ENCODE results near the gene RASSF8. TPM values are rescaled to one million over a fixed set of nuclear protein-coding genes. Genes with fewer than 3 reads are reported as not detected.
A peak's percentile ranks its signal among the peaks of the same experiment; 100 is the strongest.

RASSF8 gene
- total RNA-seq, 1 experiment from 2014 or later, result 9.2 TPM

- Histone ChIP-seq H3K4me1 (ENCODE audit: control insufficient read depth in 1 of 2, insufficient read depth in 2 of 2, low read length in 2 of 2) (peaks cover 0 to 5% of the 10 kb centered on the region in 2 experiments; a peak in 1 of 4 replicates), H3K4me2 (ENCODE audit: low read length) (peak overlapping the region; percentile 46), H2AFZ (ENCODE audit: low read depth, low read length, poor library complexity, severe bottlenecking) (no peak overlapping the region), H3K4me3 (replicated peaks in 1 of 2; ENCODE audit: low read depth in 1 of 2, low read length in 2 of 2) (no peak overlapping the region), H3K9me2 (ENCODE audit: insufficient read depth) (no peaks in the 10 kb centered on the region), H3K36me3 (ENCODE audit: control insufficient read depth in 1 of 2, insufficient read depth in 2 of 2, low read length in 2 of 2) (no peaks in the 10 kb centered on the region), H3K79me2 (ENCODE audit: insufficient read depth, low read length) (no peaks in the 10 kb centered on the region), H3K9ac (ENCODE audit: low read length) (no peak overlapping the region), H3K9me3 (ENCODE audit: control insufficient read depth in 1 of 2, insufficient read depth in 1 of 2, low read depth in 1 of 2, low read length in 2 of 2) (no peaks in the 10 kb centered on the region), H3K27ac (ENCODE audit: low read depth, low read length) (no peak overlapping the region), H4K20me1 (ENCODE audit: insufficient read depth) (no peaks in the 10 kb centered on the region), H3K27me3 (ENCODE audit: insufficient read depth, low read length) (no peaks in the 10 kb centered on the region)
- ChIA-PET CTCF (interaction anchor here (2.1 kb wide), 1 partner anchor 581 kb away, joined by 5 read pairs; no protein-coding TSS in a partner anchor), POLR2A (no interaction called here), RAD21 (ENCODE audit: low non-redundant PET in 1 of 2, low total read pairs in 2 of 2, uncharacterized antibody in 2 of 2, unreplicated experiment in 2 of 2) (no interaction called here)
- TF ChIP-seq FOSL1 (IDR thresholded peaks at IDR 0.05; ENCODE audit: low read depth) (no peak), RAD21 (IDR thresholded peaks at IDR 0.05; ENCODE audit: low read depth) (peak; percentile 75)
- TF ChIP-seq, protein P1, sequence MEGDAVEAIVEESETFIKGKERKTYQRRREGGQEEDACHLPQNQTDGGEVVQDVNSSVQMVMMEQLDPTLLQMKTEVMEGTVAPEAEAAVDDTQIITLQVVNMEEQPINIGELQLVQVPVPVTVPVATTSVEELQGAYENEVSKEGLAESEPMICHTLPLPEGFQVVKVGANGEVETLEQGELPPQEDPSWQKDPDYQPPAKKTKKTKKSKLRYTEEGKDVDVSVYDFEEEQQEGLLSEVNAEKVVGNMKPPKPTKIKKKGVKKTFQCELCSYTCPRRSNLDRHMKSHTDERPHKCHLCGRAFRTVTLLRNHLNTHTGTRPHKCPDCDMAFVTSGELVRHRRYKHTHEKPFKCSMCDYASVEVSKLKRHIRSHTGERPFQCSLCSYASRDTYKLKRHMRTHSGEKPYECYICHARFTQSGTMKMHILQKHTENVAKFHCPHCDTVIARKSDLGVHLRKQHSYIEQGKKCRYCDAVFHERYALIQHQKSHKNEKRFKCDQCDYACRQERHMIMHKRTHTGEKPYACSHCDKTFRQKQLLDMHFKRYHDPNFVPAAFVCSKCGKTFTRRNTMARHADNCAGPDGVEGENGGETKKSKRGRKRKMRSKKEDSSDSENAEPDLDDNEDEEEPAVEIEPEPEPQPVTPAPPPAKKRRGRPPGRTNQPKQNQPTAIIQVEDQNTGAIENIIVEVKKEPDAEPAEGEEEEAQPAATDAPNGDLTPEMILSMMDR (IDR thresholded peaks at IDR 0.05 in 2 of 3, conservative IDR thresholded peaks at IDR 0.05 in 1 of 3; ENCODE audit: borderline replicate concordance in 1 of 3, insufficient read depth in 1 of 3, low read depth in 2 of 3, low read length in 2 of 3), result peak; percentile 42 to 84 (median 79); a peak in 5 of 6 replicates
- no TSS peak for BruUV-seq (replicated peaks)
- intact Hi-C loops (cut with micrococcal nuclease), result loop anchor here (10.0 kb wide), 1 partner anchor 433 kb away; no protein-coding TSS in a partner anchor
- peak; percentile 63 for ATAC-seq
- DNase-seq (ENCODE audit: low read depth, low spot score), result peak; percentile 27
These were observed 59.2 kb downstream of the RASSF8 start for GRCh38 chr12:26017484-26018211.

GRCh38 chr12:26018926-26019325 is 60.4 kb downstream of the RASSF8 start:
- Histone ChIP-seq H3K27ac (ENCODE audit: low read depth, low read length) (no peak overlapping the region), H2AFZ (ENCODE audit: low read depth, low read length, poor library complexity, severe bottlenecking) (no peak overlapping the region), H4K20me1 (ENCODE audit: insufficient read depth) (no peaks in the 10 kb centered on the region), H3K9me3 (ENCODE audit: control insufficient read depth in 1 of 2, insufficient read depth in 1 of 2, low read depth in 1 of 2, low read length in 2 of 2) (no peaks in the 10 kb centered on the region), H3K36me3 (ENCODE audit: control insufficient read depth in 1 of 2, insufficient read depth in 2 of 2, low read length in 2 of 2) (no peaks in the 10 kb centered on the region), H3K4me2 (ENCODE audit: low read length) (no peak overlapping the region), H3K4me1 (ENCODE audit: control insufficient read depth in 1 of 2, insufficient read depth in 2 of 2, low read length in 2 of 2) (peaks cover 0 to 5% of the 10 kb centered on the region in 2 experiments; a peak in 1 of 4 replicates), H3K79me2 (ENCODE audit: insufficient read depth, low read length) (no peaks in the 10 kb centered on the region), H3K4me3 (replicated peaks in 1 of 2; ENCODE audit: low read depth in 1 of 2, low read length in 2 of 2) (no peak overlapping the region), H3K27me3 (ENCODE audit: insufficient read depth, low read length) (no peaks in the 10 kb centered on the region), H3K9ac (ENCODE audit: low read length) (no peak overlapping the region), H3K9me2 (ENCODE audit: insufficient read depth) (no peaks in the 10 kb centered on the region)
- DNase-seq (ENCODE audit: low read depth, low spot score) (no peak), ATAC-seq (no peak)
- ChIA-PET POLR2A (no interaction called here), CTCF (no interaction called here), RAD21 (ENCODE audit: low non-redundant PET in 1 of 2, low total read pairs in 2 of 2, uncharacterized antibody in 2 of 2, unreplicated experiment in 2 of 2) (no interaction called here)
- no TSS peak for BruUV-seq (replicated peaks)
- intact Hi-C loops (cut with micrococcal nuclease), result loop anchor here (10.0 kb wide), 1 partner anchor 434 kb away; no protein-coding TSS in a partner anchor
- TF ChIP-seq ZFX (IDR thresholded peaks at IDR 0.05), result no peak
- TF ChIP-seq FOSL1 (IDR thresholded peaks at IDR 0.05; ENCODE audit: low read depth), result no peak
- TF ChIP-seq POLR2AphosphoS5 (IDR thresholded peaks at IDR 0.05; ENCODE audit: low read depth, low read length), result no peak
- TF ChIP-seq, protein P1 (IDR thresholded peaks at IDR 0.05 in 2 of 3, conservative IDR thresholded peaks at IDR 0.05 in 1 of 3; ENCODE audit: borderline replicate concordance in 1 of 3, insufficient read depth in 1 of 3, low read depth in 2 of 3, low read length in 2 of 3), result no peak
- no peak for TF ChIP-seq YY1 (IDR thresholded peaks at IDR 0.05; ENCODE audit: extremely low read depth, insufficient replicate concordance, low read depth, low read length)
- no peak for TF ChIP-seq EZH2 (IDR thresholded peaks at IDR 0.05)
- no peak for TF ChIP-seq CEBPB (IDR thresholded peaks at IDR 0.05; ENCODE audit: low read depth)
- no peak for TF ChIP-seq RAD21 (IDR thresholded peaks at IDR 0.05; ENCODE audit: low read depth)
- no peak for TF ChIP-seq ATF3 (IDR thresholded peaks at IDR 0.05)
- no peak for TF ChIP-seq POLR2A (IDR thresholded peaks at IDR 0.05; ENCODE audit: borderline replicate concordance, extremely low read depth, insufficient read depth, insufficient read length)
- TF ChIP-seq, protein P2, sequence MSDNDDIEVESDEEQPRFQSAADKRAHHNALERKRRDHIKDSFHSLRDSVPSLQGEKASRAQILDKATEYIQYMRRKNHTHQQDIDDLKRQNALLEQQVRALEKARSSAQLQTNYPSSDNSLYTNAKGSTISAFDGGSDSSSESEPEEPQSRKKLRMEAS (IDR thresholded peaks at IDR 0.05), result no peak

Data from HCT116 (cell line).